ENCODE data around the gene DTHD1. TPM values are rescaled to one million over a fixed set of nuclear protein-coding genes. Genes with fewer than 3 reads are reported as not detected.

The DTHD1 gene
- total RNA-seq, 4 donors from 2014 or later, result 0.68 to 1.3 TPM; not detected in 2

GRCh38 chr4:36301127-36301526 lies 19.7 kb downstream of the DTHD1 start:
- no peaks in the 10 kb centered on the region for H3K36me3 ChIP-seq
- in situ Hi-C loops (cut with MboI; ENCODE audit: low pct_ligation_motif_present in 1 of 4, low pct_unique_long_range_greater_than_20kb in 1 of 4, low sequenced_read_pairs in 3 of 4), result no loop called here
- no peak for DNase-seq
- no peaks in the 10 kb centered on the region for H3K4me1 ChIP-seq
- H3K27me3 ChIP-seq, result no peaks in the 10 kb centered on the region
- H3K9me3 ChIP-seq, result no peaks in the 10 kb centered on the region
- H3K4me3 ChIP-seq, result no peak overlapping the region
- intact Hi-C loops (cut with DNase I; ENCODE audit: low total_unique reads), result no loop called here
- 89 to 100% methylated on average over 2 of the region's 2 CpGs for WGBS, 2 donors (ENCODE audit: low coverage in 1 of 2)
- H3K27ac ChIP-seq, result no peak overlapping the region
- TF ChIP-seq POLR2AphosphoS5 (IDR thresholded peaks at IDR 0.05) (no peak), POLR2A (IDR thresholded peaks at IDR 0.05) (no peak), CTCF (IDR thresholded peaks at IDR 0.05) (no peak), EP300 (IDR thresholded peaks at IDR 0.05; ENCODE audit: low read depth) (no peak)

- no peaks in the 10 kb centered on the region for H3K27me3 ChIP-seq
- WGBS, 2 donors (ENCODE audit: low coverage in 1 of 2), result 40 to 66% methylated on average over 1 to 3 of the region's 3 CpGs
- intact Hi-C loops (cut with DNase I; ENCODE audit: low total_unique reads), result no loop called here
- H3K4me3 ChIP-seq, result no peak overlapping the region
- H3K4me1 ChIP-seq, result no peaks in the 10 kb centered on the region
- no peaks in the 10 kb centered on the region for H3K36me3 ChIP-seq
- DNase-seq, result no peak
- no peak for TF ChIP-seq EP300 (IDR thresholded peaks at IDR 0.05; ENCODE audit: low read depth)
- TF ChIP-seq CTCF (IDR thresholded peaks at IDR 0.05), result no peak
- no peak for TF ChIP-seq POLR2A (IDR thresholded peaks at IDR 0.05)
- no peak for TF ChIP-seq POLR2AphosphoS5 (IDR thresholded peaks at IDR 0.05)
- H3K27ac ChIP-seq, result no peak overlapping the region
- in situ Hi-C loops (cut with MboI; ENCODE audit: low pct_ligation_motif_present in 1 of 4, low pct_unique_long_range_greater_than_20kb in 1 of 4, low sequenced_read_pairs in 3 of 4), result no loop called here
- no peaks in the 10 kb centered on the region for H3K9me3 ChIP-seq
Measured at GRCh38 chr4:36303426-36304137, 22.2 kb downstream of the DTHD1 start.

- 30 to 55% methylated on average over 1 of the region's 1 CpG for WGBS, 2 donors (ENCODE audit: low coverage in 1 of 2)
- in situ Hi-C loops (cut with MboI; ENCODE audit: low pct_ligation_motif_present in 1 of 4, low pct_unique_long_range_greater_than_20kb in 1 of 4, low sequenced_read_pairs in 3 of 4) (no loop called here), intact Hi-C loops (cut with DNase I; ENCODE audit: low total_unique reads) (no loop called here)
Measured at GRCh38 chr4:36304138-36304681, 22.8 kb downstream of the DTHD1 start.

GRCh38 chr4:36308150-36308549 lies 26.7 kb downstream of the DTHD1 start:
- Histone ChIP-seq H3K27ac (no peak overlapping the region), H3K4me1 (no peaks in the 10 kb centered on the region), H3K27me3 (no peaks in the 10 kb centered on the region), H3K36me3 (no peaks in the 10 kb centered on the region), H3K9me3 (no peaks in the 10 kb centered on the region), H3K4me3 (no peak overlapping the region)
- intact Hi-C loops (cut with DNase I; ENCODE audit: low total_unique reads) (no loop called here), in situ Hi-C loops (cut with MboI; ENCODE audit: low pct_ligation_motif_present in 1 of 4, low pct_unique_long_range_greater_than_20kb in 1 of 4, low sequenced_read_pairs in 3 of 4) (no loop called here)
- TF ChIP-seq EP300 (IDR thresholded peaks at IDR 0.05; ENCODE audit: low read depth) (no peak), POLR2AphosphoS5 (IDR thresholded peaks at IDR 0.05) (no peak), POLR2A (IDR thresholded peaks at IDR 0.05) (no peak), CTCF (IDR thresholded peaks at IDR 0.05) (no peak)
- 80% methylated on average over 2 of the region's 2 CpGs; no CpG with 5 or more reads in 1 of the 2 donors for WGBS, 2 donors (ENCODE audit: low coverage in 1 of 2)
- DNase-seq, result no peak

More at GRCh38 chr4:36304138-36304681, 22.8 kb downstream of the DTHD1 start:
- Histone ChIP-seq H3K9me3 (no peaks in the 10 kb centered on the region), H3K4me1 (no peaks in the 10 kb centered on the region), H3K27me3 (no peaks in the 10 kb centered on the region), H3K27ac (no peak overlapping the region), H3K4me3 (no peak overlapping the region), H3K36me3 (no peaks in the 10 kb centered on the region)
- TF ChIP-seq CTCF (IDR thresholded peaks at IDR 0.05) (no peak), POLR2A (IDR thresholded peaks at IDR 0.05) (no peak), EP300 (IDR thresholded peaks at IDR 0.05; ENCODE audit: low read depth) (no peak), POLR2AphosphoS5 (IDR thresholded peaks at IDR 0.05) (no peak)
- DNase-seq, result no peak
